HEK293T (cell line): Measurements from ENCODE around the gene NME7.

Source experiments
- CTCF ChIA-PET: fragments of 350-600 bp; formaldehyde crosslinking; extraction: SDS; loops from one replicate; lab custom pipeline; 2021; ENCODE audit warnings: antibody characterized with exemption, inconsistent platforms; lab: Yijun Ruan, JAX
- POLR2A ChIA-PET: fragments of 350-600 bp; formaldehyde crosslinking; extraction: SDS; loops from one replicate; lab custom pipeline; 2020; ENCODE audit warnings: antibody characterized with exemption, inconsistent platforms; lab: Yijun Ruan, JAX
- DNase-seq: peaks from one replicate; pipeline ENCODE4 v3.0.0; 2012; ENCODE audit warnings: mixed read lengths; ENCODE audit errors: extremely low spot score
- ARNT ChIP-seq: fragments of 450-650 bp; IDR thresholded peaks from 2 replicates; pipeline ENCODE4 v1.6.1; 2017; ENCODE audit warnings: mild to moderate bottlenecking
- BHLHE40 ChIP-seq: fragments of 450-650 bp; IDR thresholded peaks from 2 replicates; pipeline ENCODE4 v1.6.1; 2016; ENCODE audit warnings: mild to moderate bottlenecking, moderate library complexity, borderline replicate concordance
- CTBP1 ChIP-seq: fragments of 450-650 bp; IDR thresholded peaks from 2 replicates; pipeline ENCODE4 v1.6.1; 2016; ENCODE audit warnings: borderline replicate concordance
- ELF4 ChIP-seq: fragments of 450-650 bp; IDR thresholded peaks from 2 replicates; pipeline ENCODE4 v1.6.1; 2017; ENCODE audit warnings: antibody characterized with exemption
- FOXA1 ChIP-seq: fragments of 450-650 bp; IDR thresholded peaks from 2 replicates; pipeline ENCODE4 v1.6.1; 2016; ENCODE audit warnings: mild to moderate bottlenecking
- FOXK2 ChIP-seq: fragments of 450-650 bp; IDR thresholded peaks from 2 replicates; pipeline ENCODE4 v1.6.1; 2016; ENCODE audit warnings: mild to moderate bottlenecking
- FOXM1 ChIP-seq: fragments of 450-650 bp; IDR thresholded peaks from 2 replicates; pipeline ENCODE4 v1.6.1; 2017; ENCODE audit warnings: mild to moderate bottlenecking, borderline replicate concordance
- HDGF ChIP-seq: fragments of 450-650 bp; IDR thresholded peaks from 2 replicates; pipeline ENCODE4 v1.6.1; 2017; ENCODE audit warnings: antibody characterized with exemption, borderline replicate concordance
- L3MBTL2 ChIP-seq: fragments of 450-650 bp; conservative IDR thresholded peaks from 2 replicates; pipeline ENCODE4 v1.6.1; 2016; ENCODE audit warnings: mild to moderate bottlenecking
- LEF1 ChIP-seq: fragments of 450-650 bp; IDR thresholded peaks from 2 replicates; pipeline ENCODE4 v1.6.1; 2017; ENCODE audit warnings: mild to moderate bottlenecking, borderline replicate concordance
- NFRKB ChIP-seq: fragments of 450-650 bp; IDR thresholded peaks from 2 replicates; pipeline ENCODE4 v1.6.1; 2016; ENCODE audit warnings: mild to moderate bottlenecking, moderate library complexity
- PKNOX1 ChIP-seq: fragments of 450-650 bp; IDR thresholded peaks from 2 replicates; pipeline ENCODE4 v1.6.1; 2016
- SP1 ChIP-seq: fragments of 450-650 bp; IDR thresholded peaks from 2 replicates; pipeline ENCODE4 v1.6.1; 2017
- SUZ12 ChIP-seq: fragments of 450-650 bp; IDR thresholded peaks from 2 replicates; pipeline ENCODE4 v1.6.1; 2016; ENCODE audit warnings: mild to moderate bottlenecking
- TARDBP ChIP-seq: fragments of 450-650 bp; IDR thresholded peaks from 2 replicates; pipeline ENCODE4 v1.6.1; 2016
- ZNF384 ChIP-seq: fragments of 450-650 bp; IDR thresholded peaks from 2 replicates; pipeline ENCODE4 v1.6.1; 2016

Gene NME7

GRCh38 chr1:169367096-169367685 is 406 bp downstream of the NME7 start:
- DNase-seq: no peak
- POLR2A ChIA-PET: interaction anchor here (1.0 kb wide), 1 partner anchor 753 kb away, joined by 4 read pairs; no protein-coding TSS in a partner anchor
- CTCF ChIA-PET: interaction anchor here (0.6 kb wide), 1 partner anchor 779 kb away, joined by 3 read pairs; no protein-coding TSS in a partner anchor
- peak; percentile 10; the same call in 1 of the 2 replicates for TF ChIP-seq CTBP1
- no peak for TF ChIP-seq HDGF

GRCh38 chr1:169364948-169365347 is 2.6 kb downstream of the NME7 start:
- CTCF ChIA-PET: no interaction called here
- POLR2A ChIA-PET: no interaction called here
- no peak for DNase-seq
- TF ChIP-seq LEF1 (no peak), SUZ12 (no peak), FOXA1 (no peak), NFRKB (no peak), TARDBP (no peak), BHLHE40 (no peak), SP1 (no peak), ARNT (no peak), CTBP1 (no peak), L3MBTL2 (no peak), ZNF384 (no peak), HDGF (no peak), FOXM1 (no peak), FOXK2 (no peak)

GRCh38 chr1:169363046-169363730 is 4.4 kb downstream of the NME7 start:
- no peak for DNase-seq
- ChIA-PET POLR2A (no interaction called here), CTCF (interaction anchor here (1.2 kb wide), 2 partner anchors 14 to 258 kb away, joined by 3 read pairs; no protein-coding TSS in a partner anchor)
- TF ChIP-seq SUZ12 (no peak), BHLHE40 (no peak), LEF1 (no peak), FOXM1 (no peak), NFRKB (no peak), L3MBTL2 (no peak), ZNF384 (no peak), HDGF (no peak), FOXK2 (no peak), PKNOX1 (no peak), CTBP1 (no peak), ELF4 (no peak), SP1 (no peak), TARDBP (no peak), ARNT (no peak), FOXA1 (no peak)

GRCh38 chr1:169361281-169361680 is 6.3 kb downstream of the NME7 start:
- CTCF ChIA-PET: no interaction called here
- no peak for DNase-seq
- POLR2A ChIA-PET: no interaction called here
- TF ChIP-seq SP1: no peak
- TF ChIP-seq ARNT: no peak
- TF ChIP-seq TARDBP: no peak
- no peak for TF ChIP-seq ELF4
- TF ChIP-seq SUZ12: no peak

GRCh38 chr1:169360415-169360814 is 7.2 kb downstream of the NME7 start:
- POLR2A ChIA-PET: no interaction called here

GRCh38 chr1:169348383-169349036 is 19.1 kb downstream of the NME7 start:
- ChIA-PET POLR2A (no interaction called here), CTCF (interaction anchor here (0.6 to 3.0 kb wide), 8 partner anchors 14 to 1006 kb away, joined by 3 to 29 read pairs (median 3); no protein-coding TSS in a partner anchor)
- no peak for TF ChIP-seq TARDBP
- TF ChIP-seq SUZ12: no peak
- no peak for TF ChIP-seq ARNT
- TF ChIP-seq FOXK2: no peak
- TF ChIP-seq FOXA1: no peak
- no peak for TF ChIP-seq PKNOX1
- no peak for TF ChIP-seq LEF1
- TF ChIP-seq ZNF384: no peak
- no peak for TF ChIP-seq SP1
- TF ChIP-seq CTBP1: no peak
- TF ChIP-seq NFRKB: no peak
- DNase-seq: peak; percentile 32

More at GRCh38 chr1:169360415-169360814, 7.2 kb downstream of the NME7 start:
- no peak for DNase-seq
- TF ChIP-seq CTBP1 (no peak), L3MBTL2 (no peak), ZNF384 (no peak), SUZ12 (no peak), ARNT (no peak), BHLHE40 (no peak), FOXM1 (no peak), NFRKB (no peak), PKNOX1 (no peak), FOXA1 (no peak)
- CTCF ChIA-PET: no interaction called here
